ENCODE results near the gene SZT2.
A peak's percentile ranks its signal among the peaks of the same experiment; 100 is the strongest.

SZT2 gene

GRCh38 chr1:43354471-43354870 is 35.2 kb upstream of the SZT2 start:
- TF ChIP-seq CTCF (IDR thresholded peaks at IDR 0.05; ENCODE audit: extremely low read depth, missing control alignments), result no peak
- DNase-seq (ENCODE audit: low spot score), result no peak

GRCh38 chr1:43354936-43355335 is 34.8 kb upstream of the SZT2 start:
- no peak for TF ChIP-seq CTCF (IDR thresholded peaks at IDR 0.05; ENCODE audit: extremely low read depth, missing control alignments)
- no peak for DNase-seq (ENCODE audit: low spot score)

- TF ChIP-seq CTCF (IDR thresholded peaks at IDR 0.05; ENCODE audit: extremely low read depth, missing control alignments), result no peak
- no peak for DNase-seq (ENCODE audit: low spot score)
Observed at GRCh38 chr1:43357251-43357650, 32.4 kb upstream of the SZT2 start.

GRCh38 chr1:43358121-43358745 is 31.5 kb upstream of the SZT2 start:
- DNase-seq (ENCODE audit: low spot score), result peak; percentile 73
- TF ChIP-seq CTCF (IDR thresholded peaks at IDR 0.05; ENCODE audit: extremely low read depth, missing control alignments), result peak; percentile 40

- no peak for TF ChIP-seq CTCF (IDR thresholded peaks at IDR 0.05; ENCODE audit: extremely low read depth, missing control alignments)
- peak; percentile 97 for DNase-seq (ENCODE audit: low spot score)
Observed at GRCh38 chr1:43358746-43359693, 30.7 kb upstream of the SZT2 start, which contains the start of gene CDC20. CDC20 (plus strand) TSS chr1:43358981; CDS start chr1:43359216, 235 bp downstream.

GRCh38 chr1:43359696-43360095 is 30.0 kb upstream of the SZT2 start:
- TF ChIP-seq CTCF (IDR thresholded peaks at IDR 0.05; ENCODE audit: extremely low read depth, missing control alignments), result no peak
- no peak for DNase-seq (ENCODE audit: low spot score)

GRCh38 chr1:43360616-43361015 is 29.1 kb upstream of the SZT2 start:
- TF ChIP-seq CTCF (IDR thresholded peaks at IDR 0.05; ENCODE audit: extremely low read depth, missing control alignments), result no peak
- DNase-seq (ENCODE audit: low spot score), result no peak

All from GM20000 (cell line).